ENCODE measurements around the gene TSPAN10.

DNA sequence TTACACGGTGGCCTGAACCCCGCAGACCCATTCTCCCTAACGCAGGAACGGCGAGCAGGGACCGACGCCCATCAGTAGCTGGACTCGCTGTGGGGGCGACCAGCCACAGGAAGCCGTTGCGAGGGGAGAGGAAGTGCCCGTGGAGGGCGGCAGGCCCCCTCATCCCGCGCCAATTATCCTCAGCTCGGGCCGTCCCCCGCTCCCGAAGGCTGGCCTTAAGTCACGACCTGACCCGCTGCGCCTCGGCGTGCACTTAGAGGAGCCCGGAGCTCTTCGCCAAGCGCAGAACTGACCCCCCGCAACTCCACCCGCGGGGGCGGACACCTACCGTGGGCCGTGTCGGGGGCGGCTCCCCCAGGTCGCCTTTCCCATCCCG, 46.2 kb downstream of the TSPAN10 start:
- TF ChIP-seq CTCF (IDR thresholded peaks at IDR 0.05) (no peak), POLR2A (IDR thresholded peaks at IDR 0.05) (no peak)

Data from heart left ventricle (tissue), 13 donors.